HG02884 (cell line): ENCODE measurements around the gene HMGCLL1.

Experiments used
- ATAC-seq: cut with Tn5 transposase; IDR thresholded peaks from one replicate; pipeline ENCODE4 v1.9.1; 2021; ENCODE audit warnings: mild to moderate bottlenecking, moderate library complexity; ENCODE audit not compliant: unreplicated experiment

The HMGCLL1 gene

GRCh38 chr6:55536391-55536956 is 42.5 kb downstream of the HMGCLL1 start:
- no peak for ATAC-seq

GRCh38 chr6:55531496-55531895 is 47.5 kb downstream of the HMGCLL1 start:
- ATAC-seq, result no peak

- no peak for ATAC-seq
Measured at GRCh38 chr6:55530931-55531330, 48.1 kb downstream of the HMGCLL1 start.

GRCh38 chr6:55528624-55529023 is 50.4 kb downstream of the HMGCLL1 start:
- ATAC-seq, result no peak

- ATAC-seq, result no peak
Measured at GRCh38 chr6:55524441-55524840, 54.6 kb downstream of the HMGCLL1 start.

GRCh38 chr6:55518529-55519060 is 60.4 kb downstream of the HMGCLL1 start:
- no peak for ATAC-seq

- ATAC-seq, result no peak
Measured at GRCh38 chr6:55516736-55517135, 62.3 kb downstream of the HMGCLL1 start.

GRCh38 chr6:55512904-55513303 is 66.1 kb downstream of the HMGCLL1 start:
- no peak for ATAC-seq

- no peak for ATAC-seq
Measured at GRCh38 chr6:55511122-55511800, 67.7 kb downstream of the HMGCLL1 start.

GRCh38 chr6:55499591-55499990 is 79.4 kb downstream of the HMGCLL1 start:
- no peak for ATAC-seq

- no peak for ATAC-seq
Measured at GRCh38 chr6:55497694-55498093, 81.3 kb downstream of the HMGCLL1 start.

GRCh38 chr6:55496201-55496600 is 82.8 kb downstream of the HMGCLL1 start:
- ATAC-seq, result no peak

- no peak for ATAC-seq
Measured at GRCh38 chr6:55495277-55495676, 83.7 kb downstream of the HMGCLL1 start.

- no peak for ATAC-seq
Measured at GRCh38 chr6:55494411-55494810, 84.6 kb downstream of the HMGCLL1 start.

- ATAC-seq, result no peak
Measured at GRCh38 chr6:55492259-55492658, 86.7 kb downstream of the HMGCLL1 start.

GRCh38 chr6:55490871-55491270 is 88.1 kb downstream of the HMGCLL1 start:
- ATAC-seq, result no peak

- ATAC-seq, result no peak
Measured at GRCh38 chr6:55474382-55474781, 104.6 kb downstream of the HMGCLL1 start.

- ATAC-seq, result no peak
Measured at GRCh38 chr6:55473722-55474121, 105.3 kb downstream of the HMGCLL1 start.

GRCh38 chr6:55469951-55470366 is 109.0 kb downstream of the HMGCLL1 start:
- ATAC-seq, result no peak

- ATAC-seq, result no peak
Measured at GRCh38 chr6:55456016-55456415, 123.0 kb downstream of the HMGCLL1 start.

GRCh38 chr6:55450005-55450404 is 129.0 kb downstream of the HMGCLL1 start:
- ATAC-seq, result no peak

- no peak for ATAC-seq
Measured at GRCh38 chr6:55449225-55449624, 129.8 kb downstream of the HMGCLL1 start.

GRCh38 chr6:55448451-55448850 is 130.5 kb downstream of the HMGCLL1 start:
- no peak for ATAC-seq
